CD4-positive, alpha-beta T cell (primary cell): ENCODE results near the gene PALM. TPM values are rescaled to one million over a fixed set of nuclear protein-coding genes. Genes with fewer than 3 reads are reported as not detected.

ENCODE experiments used
- ATAC-seq: fragments of 200-7000 bp; cut with Tn5 transposase; one replicate; pipeline ENCODE4 v1.10.0; 2022; ENCODE audit warnings: mild to moderate bottlenecking; ENCODE audit not compliant: poor library complexity
- CTCF ChIA-PET: fragments of 350-600 bp; sonication (Branson Sonifier 250); formaldehyde crosslinking; loops from one replicate; lab custom pipeline; 2021; ENCODE audit warnings: antibody characterized with exemption, inconsistent platforms; lab: Charles Lee
- POLR2A ChIA-PET: fragments of 350-600 bp; sonication (Branson Sonifier 250); formaldehyde crosslinking; loops from one replicate; lab custom pipeline; 2021; ENCODE audit warnings: antibody characterized with exemption, inconsistent platforms; lab: Charles Lee
- DNase-seq, 14 experiments: peaks; one replicate each; pipeline ENCODE4 v3.0.0-alpha.2; 2013 to 2020; ENCODE audit warnings: mixed read lengths in 2 of 14
- H3K27ac ChIP-seq, 2 donors: one replicate each; pipeline versions ENCODE4 v1.5.1 to v1.7.0; 2013; ENCODE audit warnings: low read length in 2 of 2, low read depth in 1 of 2, mild to moderate bottlenecking in 1 of 2
- H3K27me3 ChIP-seq, 2 experiments: 1 replicate in 1 of 2; 2 replicates in 1 of 2; pipeline versions ENCODE4 v1.6.1 to v1.7.0; 2013; ENCODE audit warnings: low read length in 2 of 2, control low read depth in 1 of 2, mild to moderate bottlenecking in 1 of 2, moderate library complexity in 1 of 2; ENCODE audit not compliant: insufficient read depth in 2 of 2, control insufficient read depth in 1 of 2
- H3K36me3 ChIP-seq: one replicate; pipeline ENCODE4 v1.6.1; 2013; ENCODE audit warnings: low read length, control low read depth; ENCODE audit not compliant: insufficient read depth
- H3K4me1 ChIP-seq: one replicate; pipeline ENCODE4 v1.6.1; 2013; ENCODE audit warnings: low read length, control low read depth; ENCODE audit not compliant: insufficient read depth
- H3K4me3 ChIP-seq: one replicate; pipeline ENCODE4 v1.5.1; 2013; ENCODE audit warnings: mild to moderate bottlenecking, low read length, moderate library complexity
- H3K9me3 ChIP-seq, 2 experiments: 1 replicate in 1 of 2; 2 replicates in 1 of 2; pipeline versions ENCODE4 v1.6.1 to v1.7.0; 2013; ENCODE audit warnings: low read length in 2 of 2, mild to moderate bottlenecking in 2 of 2, control low read depth in 1 of 2, moderate library complexity in 1 of 2; ENCODE audit not compliant: control insufficient read depth in 1 of 2, insufficient read depth in 1 of 2
- H3K27ac Mint-ChIP-seq: one replicate; pipeline ENCODE4 v1.8.0; 2020; ENCODE audit warnings: mixed read lengths
- H3K27me3 Mint-ChIP-seq: one replicate; pipeline ENCODE4 v1.8.0; 2021; ENCODE audit warnings: mixed read lengths
- H3K36me3 Mint-ChIP-seq: one replicate; pipeline ENCODE4 v1.8.0; 2021; ENCODE audit warnings: low read depth, mixed read lengths
- H3K4me1 Mint-ChIP-seq: one replicate; pipeline ENCODE4 v1.8.0; 2021; ENCODE audit warnings: low read depth, mixed read lengths
- H3K4me3 Mint-ChIP-seq: one replicate; pipeline ENCODE4 v1.8.0; 2020; ENCODE audit warnings: mild to moderate bottlenecking, mixed read lengths
- H3K9me3 Mint-ChIP-seq: one replicate; pipeline ENCODE4 v1.8.0; 2020; ENCODE audit warnings: mixed read lengths
- CTCF ChIP-seq: fragments of 200-600 bp; IDR thresholded peaks from one replicate; pipeline ENCODE4 v1.8.0; 2022; ENCODE audit warnings: antibody characterized with exemption, mild to moderate bottlenecking
- intact Hi-C, 2 experiments: fragments of 100-400 bp; cut with DNase I in 1 of 2; cut with micrococcal nuclease in 1 of 2; formaldehyde crosslinking; loops; one replicate each; pipeline versions ENCODE4 v1.15.1 to v1.9.0; 2023 to 2025; cut with DNase I, micrococcal nuclease
- total RNA-seq, 174 experiments: library from RNA in 2 of 174; stranded (reverse) in 2 of 174; gene quantifications; one replicate each; pipeline ENCODE4 v1.2.3 and lab custom pipeline; 2021 to 2026

Gene PALM
- total RNA-seq, 2 experiments from 2014 or later = not detected

GRCh38 chr19:746208-746819, 37.6 kb downstream of the PALM start:
- TF ChIP-seq CTCF = no peak
- no peak overlapping the region for H3K27ac ChIP-seq
- no peaks in the 10 kb centered on the region for H3K27me3 ChIP-seq
- ChIA-PET CTCF (no interaction called here), POLR2A (no interaction called here)
- no peak for ATAC-seq
- no peak for DNase-seq
- H3K27ac Mint-ChIP-seq = no peak overlapping the region
- H3K4me1 ChIP-seq = no peaks in the 10 kb centered on the region
- H3K4me3 Mint-ChIP-seq = no peak overlapping the region
- no peak overlapping the region for H3K4me3 ChIP-seq
- H3K9me3 ChIP-seq = peaks cover 10 to 55% of the 10 kb centered on the region in 2 experiments
- no peaks in the 10 kb centered on the region for H3K9me3 Mint-ChIP-seq
- H3K36me3 ChIP-seq = no peaks in the 10 kb centered on the region
- no peaks in the 10 kb centered on the region for H3K4me1 Mint-ChIP-seq
- intact Hi-C loops = no loop called here
- H3K36me3 Mint-ChIP-seq = no peaks in the 10 kb centered on the region
- no peaks in the 10 kb centered on the region for H3K27me3 Mint-ChIP-seq

GRCh38 chr19:746956-747355, 38.2 kb downstream of the PALM start:
- no peak overlapping the region for H3K27ac Mint-ChIP-seq

GRCh38 chr19:747432-748273, 38.9 kb downstream of the PALM start:
- Histone ChIP-seq H3K27me3 (peaks cover 0 to 4% of the 10 kb centered on the region in 2 experiments), H3K27ac (no peak overlapping the region), H3K9me3 (peaks cover 10 to 55% of the 10 kb centered on the region in 2 experiments), H3K36me3 (no peaks in the 10 kb centered on the region), H3K4me1 (no peaks in the 10 kb centered on the region), H3K4me3 (no peak overlapping the region)
- H3K27ac Mint-ChIP-seq = no peak overlapping the region
- no peak for DNase-seq
- ChIA-PET CTCF (no interaction called here), POLR2A (no interaction called here)
- H3K27me3 Mint-ChIP-seq = no peaks in the 10 kb centered on the region
- H3K36me3 Mint-ChIP-seq = no peaks in the 10 kb centered on the region
- intact Hi-C loops = no loop called here
- no peak overlapping the region for H3K4me3 Mint-ChIP-seq
- no peak for TF ChIP-seq CTCF
- H3K9me3 Mint-ChIP-seq = no peaks in the 10 kb centered on the region
- ATAC-seq = no peak
- H3K4me1 Mint-ChIP-seq = no peaks in the 10 kb centered on the region

More at GRCh38 chr19:746956-747355, 38.2 kb downstream of the PALM start:
- no peak for TF ChIP-seq CTCF
- H3K27me3 Mint-ChIP-seq = no peaks in the 10 kb centered on the region
- peaks cover 0 to 3% of the 10 kb centered on the region in 2 experiments for H3K27me3 ChIP-seq
- peaks cover 10 to 55% of the 10 kb centered on the region in 2 experiments for H3K9me3 ChIP-seq
- no peaks in the 10 kb centered on the region for H3K4me1 Mint-ChIP-seq
- ChIA-PET CTCF (no interaction called here), POLR2A (no interaction called here)
- DNase-seq (no peak), ATAC-seq (no peak)
- no peaks in the 10 kb centered on the region for H3K4me1 ChIP-seq
- H3K9me3 Mint-ChIP-seq = no peaks in the 10 kb centered on the region
- H3K4me3 ChIP-seq = no peak overlapping the region
- H3K27ac ChIP-seq = no peak overlapping the region
- intact Hi-C loops = no loop called here
- H3K4me3 Mint-ChIP-seq = no peak overlapping the region
- H3K36me3 Mint-ChIP-seq = no peaks in the 10 kb centered on the region
- H3K36me3 ChIP-seq = no peaks in the 10 kb centered on the region
